Measurements from ENCODE around the gene GRK4.
A peak's percentile ranks its signal among the peaks of the same experiment; 100 is the strongest.

GRK4 gene

DNA sequence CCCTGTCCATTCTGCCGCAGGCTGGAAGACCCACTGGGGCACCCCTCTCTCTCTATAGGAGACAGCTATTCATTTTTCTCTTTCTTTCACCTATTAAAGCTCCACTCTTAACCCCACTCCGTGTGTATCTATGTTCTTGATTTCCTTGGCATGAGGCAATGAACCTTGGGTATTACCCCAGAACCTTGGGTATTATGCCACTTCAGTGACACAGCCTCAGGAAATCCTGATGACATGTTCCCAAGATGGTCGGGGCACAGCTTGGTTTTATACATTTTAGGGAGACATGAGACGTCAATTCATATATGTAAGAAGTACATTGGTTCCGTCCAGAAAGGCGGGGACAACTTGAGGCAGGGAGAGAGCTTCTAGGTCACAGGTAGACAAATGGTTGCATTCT is 97.6 kb downstream of the GRK4 start:
- DNase-seq (ENCODE audit: low read depth, low spot score), result no peak
- ChIA-PET CTCF (no interaction called here), POLR2A (no interaction called here)
- TF ChIP-seq, protein P1, sequence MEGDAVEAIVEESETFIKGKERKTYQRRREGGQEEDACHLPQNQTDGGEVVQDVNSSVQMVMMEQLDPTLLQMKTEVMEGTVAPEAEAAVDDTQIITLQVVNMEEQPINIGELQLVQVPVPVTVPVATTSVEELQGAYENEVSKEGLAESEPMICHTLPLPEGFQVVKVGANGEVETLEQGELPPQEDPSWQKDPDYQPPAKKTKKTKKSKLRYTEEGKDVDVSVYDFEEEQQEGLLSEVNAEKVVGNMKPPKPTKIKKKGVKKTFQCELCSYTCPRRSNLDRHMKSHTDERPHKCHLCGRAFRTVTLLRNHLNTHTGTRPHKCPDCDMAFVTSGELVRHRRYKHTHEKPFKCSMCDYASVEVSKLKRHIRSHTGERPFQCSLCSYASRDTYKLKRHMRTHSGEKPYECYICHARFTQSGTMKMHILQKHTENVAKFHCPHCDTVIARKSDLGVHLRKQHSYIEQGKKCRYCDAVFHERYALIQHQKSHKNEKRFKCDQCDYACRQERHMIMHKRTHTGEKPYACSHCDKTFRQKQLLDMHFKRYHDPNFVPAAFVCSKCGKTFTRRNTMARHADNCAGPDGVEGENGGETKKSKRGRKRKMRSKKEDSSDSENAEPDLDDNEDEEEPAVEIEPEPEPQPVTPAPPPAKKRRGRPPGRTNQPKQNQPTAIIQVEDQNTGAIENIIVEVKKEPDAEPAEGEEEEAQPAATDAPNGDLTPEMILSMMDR (IDR thresholded peaks at IDR 0.05; ENCODE audit: insufficient read depth, low read length, missing control alignments), result no peak
- no peak overlapping the region for H3K4me3 ChIP-seq (ENCODE audit: low read depth, low read length)

- TF ChIP-seq, protein P1 (IDR thresholded peaks at IDR 0.05; ENCODE audit: insufficient read depth, low read length, missing control alignments), result no peak
- peak; percentile 54 for DNase-seq (ENCODE audit: low read depth, low spot score)
- ChIA-PET CTCF (interaction anchor here (0.6 to 1.2 kb wide), 2 partner anchors 14 to 1477 kb away, joined by 3 to 5 read pairs; no protein-coding TSS in a partner anchor), POLR2A (no interaction called here)
- no peak overlapping the region for H3K4me3 ChIP-seq (ENCODE audit: low read depth, low read length)
Measured at GRCh38 chr4:3062471-3062870, 99.1 kb downstream of the GRK4 start.

DNA sequence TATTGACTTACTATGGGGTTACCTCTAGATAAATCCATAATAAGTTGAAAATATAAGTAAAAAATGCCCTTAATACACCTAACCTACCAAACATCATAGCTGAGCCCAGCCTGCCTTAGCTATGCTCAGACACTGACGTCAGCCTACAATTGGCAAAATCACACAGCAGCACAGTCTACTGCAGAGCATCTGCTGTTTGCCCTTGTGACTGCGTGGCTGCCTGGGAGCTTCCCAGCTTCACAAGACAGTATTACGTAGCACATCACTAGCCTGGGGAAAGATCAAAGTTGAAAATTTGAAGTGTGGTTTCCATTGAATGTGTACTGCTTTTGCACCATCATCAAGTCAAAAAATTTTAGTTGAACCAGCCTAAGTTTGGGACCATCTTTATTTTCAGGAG is 102.2 kb downstream of the GRK4 start:
- POLR2A ChIA-PET, result no interaction called here
- CTCF ChIA-PET, result interaction anchor here (1.0 kb wide), 1 partner anchor 280 kb away, joined by 4 read pairs; no protein-coding TSS in a partner anchor
- no peak for DNase-seq (ENCODE audit: low read depth, low spot score)
- H3K4me3 ChIP-seq (ENCODE audit: low read depth, low read length), result no peak overlapping the region
- TF ChIP-seq, protein P1 (IDR thresholded peaks at IDR 0.05; ENCODE audit: insufficient read depth, low read length, missing control alignments), result no peak

GRCh38 chr4:3066836-3067400 is 103.5 kb downstream of the GRK4 start:
- ChIA-PET POLR2A (no interaction called here), CTCF (no interaction called here)
- TF ChIP-seq, protein P1 (IDR thresholded peaks at IDR 0.05; ENCODE audit: insufficient read depth, low read length, missing control alignments), result no peak
- no peak for DNase-seq (ENCODE audit: low read depth, low spot score)
- no peak overlapping the region for H3K4me3 ChIP-seq (ENCODE audit: low read depth, low read length)

- TF ChIP-seq, protein P1 (IDR thresholded peaks at IDR 0.05; ENCODE audit: insufficient read depth, low read length, missing control alignments), result no peak
- ChIA-PET CTCF (interaction anchor here (0.9 kb wide), 1 partner anchor 19 kb away, joined by 3 read pairs; no protein-coding TSS in a partner anchor), POLR2A (no interaction called here)
- DNase-seq (ENCODE audit: low read depth, low spot score), result no peak
- no peak overlapping the region for H3K4me3 ChIP-seq (ENCODE audit: low read depth, low read length)
Measured at GRCh38 chr4:3067473-3068001, 104.2 kb downstream of the GRK4 start.

DNA sequence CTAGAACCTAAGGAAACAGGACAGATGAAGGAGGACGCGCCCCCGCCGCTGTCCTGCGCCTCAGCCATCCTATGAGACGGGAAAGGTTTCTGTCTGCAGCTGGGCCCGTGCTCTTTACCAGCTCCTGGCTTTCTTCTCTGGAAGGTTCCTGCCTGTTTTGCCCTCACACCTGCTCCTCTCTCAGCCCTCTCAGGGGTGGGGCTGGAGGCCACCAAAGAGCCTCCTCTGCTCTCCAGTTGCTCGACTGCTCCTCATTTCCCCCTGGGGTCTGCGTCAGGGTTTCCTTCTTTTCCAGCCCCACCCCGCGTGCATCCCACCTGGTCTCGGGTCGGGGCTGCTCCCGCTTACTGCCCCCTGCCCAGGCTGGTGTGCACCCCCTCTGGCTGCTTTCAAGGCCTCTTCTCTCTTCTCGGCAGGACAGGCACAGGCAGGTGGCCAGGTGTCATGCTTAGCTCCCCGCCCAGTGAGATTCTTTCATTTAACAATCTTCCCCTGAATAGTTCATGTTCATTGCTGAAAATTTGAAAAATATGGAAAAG is 106.4 kb downstream of the GRK4 start:
- TF ChIP-seq, protein P1 (IDR thresholded peaks at IDR 0.05; ENCODE audit: insufficient read depth, low read length, missing control alignments), result no peak
- no peak for DNase-seq (ENCODE audit: low read depth, low spot score)
- H3K4me3 ChIP-seq (ENCODE audit: low read depth, low read length), result no peak overlapping the region
- POLR2A ChIA-PET, result no interaction called here
- CTCF ChIA-PET, result interaction anchor here (0.7 to 1.2 kb wide), 2 partner anchors 22 to 37 kb away, joined by 3 to 5 read pairs; no protein-coding TSS in a partner anchor

Data from AG04449 (cell line).